Stimulated activated CD8-positive, alpha-beta memory T cell treated with anti-CD3 and anti-CD28 coated beads, Interleukin-12 subunit alpha, Interleukin-12 subunit beta, amount 100 ng/mL, for 1 hour (primary cell): ENCODE results near the gene SLC22A4.

Source experiments
- DNase-seq: peaks from one replicate; pipeline ENCODE4 v3.0.0-alpha.2; 2020; ENCODE audit warnings: low read depth

Gene SLC22A4

GRCh38 chr5:132293992-132294727, at the start of gene SLC22A4:
Gene SLC22A4, plus strand, starts transcription at chr5:132294394. Its CDS starts 223 bp downstream, at chr5:132294617.
- peak; percentile 46 for DNase-seq

GRCh38 chr5:132245593-132245992, 48.6 kb upstream of the SLC22A4 start:
- DNase-seq: no peak

- no peak for DNase-seq
Measured at GRCh38 chr5:132246806-132247205, 47.4 kb upstream of the SLC22A4 start.

GRCh38 chr5:132250547-132250946, 43.6 kb upstream of the SLC22A4 start:
- DNase-seq: no peak

- DNase-seq: no peak
Measured at GRCh38 chr5:132251220-132251725, 42.9 kb upstream of the SLC22A4 start.

- DNase-seq: no peak
Measured at GRCh38 chr5:132253008-132253441, 41.2 kb upstream of the SLC22A4 start.

GRCh38 chr5:132253452-132254320, 40.5 kb upstream of the SLC22A4 start:
- no peak for DNase-seq

GRCh38 chr5:132254321-132254977, 39.7 kb upstream of the SLC22A4 start:
- no peak for DNase-seq

- DNase-seq: no peak
Measured at GRCh38 chr5:132256086-132256782, 38.0 kb upstream of the SLC22A4 start.

GRCh38 chr5:132256783-132257130, 37.4 kb upstream of the SLC22A4 start:
- DNase-seq: no peak

GRCh38 chr5:132257131-132258101, 36.8 kb upstream of the SLC22A4 start, which contains the start of gene PDLIM4:
Gene PDLIM4, plus strand, starts transcription at chr5:132257696. Its CDS starts 39 bp downstream, at chr5:132257735.
- no peak for DNase-seq

GRCh38 chr5:132258102-132259068, 35.8 kb upstream of the SLC22A4 start:
- DNase-seq: no peak

GRCh38 chr5:132259069-132259851, 34.9 kb upstream of the SLC22A4 start:
- DNase-seq: no peak

GRCh38 chr5:132260051-132260450, 34.1 kb upstream of the SLC22A4 start:
- DNase-seq: no peak

GRCh38 chr5:132260714-132261551, 33.3 kb upstream of the SLC22A4 start:
- DNase-seq: no peak

GRCh38 chr5:132261881-132262845, 32.0 kb upstream of the SLC22A4 start:
- DNase-seq: no peak
